NCI-H1694 treated with DMSO at 0.1 percent for 48 hours (cell line): Measurements from ENCODE around the gene CNP.

Experiments
- DNase-seq: peaks from one replicate; lab custom pipeline; 2025; lab: John Stamatoyannopoulos, UW

Gene CNP

DNA sequence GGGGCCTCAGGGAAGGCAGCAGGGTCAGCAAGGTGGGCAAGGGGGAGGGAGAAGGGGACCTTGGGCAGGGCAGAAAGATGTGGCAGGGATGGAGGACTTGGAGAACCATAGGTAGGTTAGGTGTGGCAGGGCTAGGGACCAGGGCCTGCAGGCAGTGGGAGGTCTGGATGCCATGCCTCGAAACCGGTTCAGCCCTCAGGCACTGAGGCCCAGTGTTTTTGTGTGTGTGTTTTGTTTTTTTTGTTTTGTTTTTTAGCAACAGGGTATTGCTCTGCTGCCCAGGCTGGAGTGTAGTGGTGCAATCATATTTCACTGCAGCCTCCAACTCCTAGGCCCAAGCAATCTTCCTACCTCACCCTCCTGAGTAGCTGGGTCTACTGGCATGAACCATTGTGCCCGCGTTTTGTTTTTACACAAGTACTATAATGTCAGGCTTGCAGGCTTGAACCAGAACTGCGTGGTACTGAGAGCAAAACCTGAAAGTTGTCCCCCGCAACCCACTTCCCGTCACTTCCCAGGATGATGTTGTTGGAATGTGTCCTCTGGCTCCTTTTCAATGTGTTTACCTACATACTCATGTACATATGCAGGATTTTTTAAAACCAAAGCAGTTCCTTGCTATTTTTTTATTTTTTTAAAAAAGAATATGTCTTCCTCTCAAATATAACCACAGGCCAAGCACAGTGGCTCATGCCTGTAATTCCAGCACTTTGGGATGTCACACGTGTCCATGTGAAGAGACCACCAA, 23.8 kb upstream of the CNP start:
- no peak for DNase-seq

DNA sequence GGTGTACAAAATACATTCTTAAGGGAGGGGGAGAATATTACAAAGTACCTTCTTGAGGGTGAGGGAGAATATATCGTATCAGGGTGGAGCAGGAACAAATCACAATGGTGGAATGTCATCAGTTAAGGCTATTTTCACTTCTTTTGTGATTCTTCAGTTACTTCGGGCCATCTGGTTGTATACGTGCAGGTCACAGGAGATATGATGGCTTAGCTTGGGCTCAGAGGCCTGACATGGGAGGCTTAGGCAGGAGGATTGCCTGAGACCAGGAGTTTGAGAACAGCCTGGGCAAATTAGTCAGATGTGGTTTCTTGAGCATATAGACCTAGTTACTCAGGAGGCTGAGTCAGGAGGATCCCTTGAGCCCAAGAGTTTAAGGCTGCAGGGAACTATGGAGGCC, 23.1 kb upstream of the CNP start:
- DNase-seq = no peak

DNA sequence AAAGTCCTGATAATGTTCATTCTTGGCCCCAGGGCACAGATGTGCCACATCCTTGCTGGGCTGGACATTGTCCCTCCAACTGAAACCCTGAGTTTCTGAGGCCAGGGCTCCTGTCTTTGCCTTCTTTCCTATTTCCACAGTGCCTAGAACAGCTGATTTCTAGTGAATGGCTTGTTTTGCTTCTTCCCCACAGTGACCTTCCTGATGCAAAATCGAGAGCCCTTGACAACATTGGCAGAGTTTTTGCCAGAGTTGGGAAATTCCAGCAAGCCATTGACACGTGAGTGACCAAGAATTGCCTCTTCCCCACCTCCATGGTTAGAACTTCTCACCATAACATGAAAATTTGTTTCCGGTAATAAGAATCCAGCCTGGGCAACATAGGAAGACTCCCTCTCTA, 21.7 kb upstream of the CNP start:
- no peak for DNase-seq

DNA sequence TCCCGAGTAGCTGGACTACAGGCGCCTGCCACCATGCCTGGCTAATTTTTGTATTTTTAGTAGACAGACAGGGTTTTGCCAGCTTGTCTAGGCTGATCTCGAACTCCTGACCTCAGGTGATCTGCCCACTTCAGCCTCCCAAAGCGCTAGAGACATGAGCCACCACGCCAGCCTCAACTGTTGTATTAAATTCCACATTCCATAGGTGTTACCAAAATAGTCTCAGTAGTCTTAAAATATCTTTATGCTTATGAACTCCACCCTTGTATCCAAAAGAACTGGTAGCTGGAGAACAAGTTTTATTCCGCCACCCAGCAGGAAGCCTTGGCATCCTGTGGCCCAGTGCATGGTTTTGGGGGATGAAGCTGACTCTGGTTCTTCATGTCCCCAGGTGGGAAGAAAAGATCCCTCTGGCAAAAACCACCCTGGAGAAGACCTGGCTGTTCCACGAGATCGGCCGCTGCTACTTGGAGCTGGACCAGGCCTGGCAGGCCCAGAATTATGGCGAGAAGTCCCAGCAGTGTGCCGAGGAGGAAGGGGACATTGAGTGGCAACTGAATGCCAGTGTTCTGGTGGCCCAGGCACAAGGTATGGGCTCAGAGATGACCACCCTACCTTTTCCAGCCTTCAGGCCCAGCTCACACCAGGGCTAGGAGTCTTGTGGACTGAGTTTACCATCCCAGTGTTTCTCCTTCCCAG, 17.7 kb upstream of the CNP start:
- no peak for DNase-seq

DNA sequence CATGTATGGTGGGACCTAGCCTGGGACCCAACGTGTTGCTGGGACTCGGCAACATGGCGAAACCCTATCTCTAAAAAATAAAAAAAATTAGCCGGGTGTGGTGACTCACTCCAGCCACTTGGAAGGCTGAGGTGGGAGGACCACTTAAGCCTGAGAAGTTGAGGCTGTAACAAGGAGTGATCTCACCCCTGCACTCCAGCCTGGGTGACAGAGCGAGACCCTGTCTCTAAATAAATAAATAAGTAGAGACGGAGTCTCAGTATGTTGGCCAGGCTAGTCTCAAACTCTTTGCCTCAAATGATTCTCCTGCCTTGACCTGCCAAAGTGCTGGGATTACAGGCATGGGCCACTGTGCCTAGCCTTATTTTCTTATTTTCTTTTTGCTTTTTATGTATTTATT, 10.1 kb upstream of the CNP start:
- DNase-seq = no peak

DNA sequence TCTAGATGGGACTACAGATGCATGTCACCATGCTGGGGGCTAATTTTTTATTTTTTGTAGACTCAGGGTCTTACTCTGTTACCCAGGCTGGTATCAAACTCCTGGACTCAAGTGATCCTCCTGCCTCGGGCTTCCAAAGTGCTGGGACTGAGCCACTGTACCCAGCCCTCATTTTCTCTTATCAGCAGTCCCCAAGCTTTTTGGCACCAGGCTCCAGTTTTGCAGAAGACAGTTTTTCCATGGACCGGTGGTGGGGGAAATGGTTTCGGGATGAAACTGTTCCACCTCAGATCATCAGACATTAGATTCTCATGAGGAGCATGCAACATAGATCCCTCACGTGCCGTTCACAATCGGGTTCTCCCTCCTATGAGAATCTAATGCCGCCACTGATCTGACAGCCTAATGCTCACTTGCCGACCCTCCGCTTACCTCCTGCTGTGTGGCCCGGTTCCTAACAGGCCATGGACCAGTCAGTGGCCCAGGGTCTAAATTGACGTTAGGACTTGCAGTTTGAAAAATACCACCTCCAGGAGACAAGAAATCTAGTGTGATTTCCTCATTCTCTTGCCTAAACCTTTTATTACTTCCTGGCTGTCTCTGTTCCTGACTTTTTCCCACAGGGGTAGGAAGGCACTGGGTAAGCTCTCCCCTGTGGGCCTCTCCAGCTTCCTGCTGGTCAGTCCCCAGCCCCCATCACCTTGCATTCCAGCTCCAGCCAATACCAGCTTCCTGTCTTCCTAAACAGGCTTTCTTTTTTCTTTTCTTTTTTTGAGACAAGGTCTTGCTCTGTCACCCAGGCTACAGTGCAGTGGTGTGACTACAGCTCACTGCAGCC, 9.3 kb upstream of the CNP start:
- no peak for DNase-seq

DNA sequence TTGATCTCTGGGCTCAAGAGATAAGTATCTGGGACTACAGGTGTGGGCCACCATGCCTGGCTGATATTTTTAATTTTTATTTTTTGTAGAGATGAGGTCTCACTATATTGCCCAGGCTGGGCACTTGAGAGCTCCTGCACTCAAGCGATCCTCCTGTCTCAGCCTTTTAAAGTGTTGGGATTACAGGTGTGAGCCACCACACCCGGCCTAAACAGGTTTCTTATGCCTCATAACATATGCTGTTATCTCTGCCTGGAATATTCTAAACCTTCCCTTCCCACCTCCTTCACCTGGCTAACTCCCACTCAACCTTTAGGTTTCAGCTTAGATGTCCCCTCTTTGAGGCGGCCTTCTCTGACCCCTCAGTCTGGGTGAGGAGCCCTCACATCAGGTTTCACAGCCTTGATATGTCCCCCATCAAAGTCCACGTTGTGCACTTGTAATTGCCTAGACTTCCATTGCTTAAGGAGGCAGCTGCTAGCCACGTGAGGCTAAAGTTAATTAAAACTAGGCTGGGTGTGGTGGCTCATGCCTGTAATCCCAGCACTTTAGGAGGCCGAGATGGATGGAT, 8.6 kb upstream of the CNP start:
- DNase-seq = no peak

DNA sequence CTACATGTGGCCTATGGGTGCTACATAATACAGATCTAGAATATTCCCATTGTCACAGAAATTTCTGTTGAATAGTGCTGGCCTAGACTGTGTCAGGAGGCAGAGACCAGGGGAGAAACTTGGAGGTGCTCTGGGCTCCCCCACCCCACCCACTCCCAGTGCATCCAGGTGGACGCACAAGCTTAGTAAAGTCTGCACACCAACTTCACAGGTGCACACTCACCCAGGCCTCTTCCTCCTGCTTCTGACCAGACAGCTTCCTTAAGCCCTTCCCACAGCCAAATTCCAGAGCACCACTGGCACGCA, 7.6 kb upstream of the CNP start:
- DNase-seq = no peak

DNA sequence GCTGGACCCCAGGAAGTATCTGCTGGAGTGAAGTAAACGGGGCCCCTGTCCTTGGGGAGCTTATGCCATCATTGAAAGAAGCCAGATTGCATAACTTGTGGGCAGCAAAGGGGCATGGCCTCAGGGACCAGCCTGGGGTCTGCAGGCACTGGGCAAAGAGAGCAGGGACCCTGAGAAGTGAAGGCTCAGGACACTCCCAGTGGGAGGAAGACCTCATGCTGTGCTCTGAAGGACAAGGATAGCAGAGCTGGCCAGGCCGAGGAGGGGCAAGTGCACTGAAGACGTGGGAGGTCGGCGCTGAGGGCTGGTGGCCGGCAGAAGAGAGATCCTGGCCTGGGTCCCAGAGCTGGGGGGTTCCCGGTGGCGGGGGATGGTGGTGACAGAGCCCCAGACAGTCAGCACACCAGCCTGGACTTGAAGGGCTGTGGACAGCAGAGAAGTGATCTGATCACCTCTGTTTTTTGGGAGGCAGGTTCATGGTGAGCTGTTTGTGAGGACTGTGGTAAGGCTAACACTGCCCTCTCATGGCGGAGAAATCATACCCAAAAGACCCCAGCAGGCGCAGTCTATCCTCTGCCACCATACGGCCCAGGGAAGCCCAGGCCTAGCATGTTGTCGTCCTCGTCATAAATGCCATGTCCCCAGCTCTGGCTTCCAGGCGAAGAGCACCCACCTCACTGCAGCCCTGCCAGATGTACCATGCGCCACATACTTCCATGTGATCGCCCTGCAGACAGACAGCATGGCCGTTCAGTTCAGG, 7.1 kb upstream of the CNP start:
- DNase-seq = peak; percentile 73

DNA sequence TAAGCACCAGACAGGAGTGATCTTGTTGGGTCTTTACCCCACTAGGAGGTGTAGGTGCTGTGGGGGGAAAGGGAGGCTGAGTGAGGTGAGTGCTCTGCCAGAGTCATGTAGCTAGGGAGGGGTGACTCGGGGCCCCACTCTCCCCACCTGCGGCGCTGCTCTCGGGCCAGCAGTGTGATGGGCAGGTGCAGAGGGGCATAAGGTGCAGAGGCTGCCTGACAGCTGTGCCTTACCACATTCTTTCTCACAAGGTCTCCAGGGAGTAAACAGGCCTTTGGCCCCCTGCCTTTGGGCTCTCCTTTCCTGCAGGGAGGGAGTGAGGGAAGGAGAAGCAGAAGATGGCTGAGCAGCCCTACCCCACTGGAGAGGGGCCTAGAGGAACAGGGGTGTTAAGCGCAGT, 4.5 kb upstream of the CNP start:
- no peak for DNase-seq

DNA sequence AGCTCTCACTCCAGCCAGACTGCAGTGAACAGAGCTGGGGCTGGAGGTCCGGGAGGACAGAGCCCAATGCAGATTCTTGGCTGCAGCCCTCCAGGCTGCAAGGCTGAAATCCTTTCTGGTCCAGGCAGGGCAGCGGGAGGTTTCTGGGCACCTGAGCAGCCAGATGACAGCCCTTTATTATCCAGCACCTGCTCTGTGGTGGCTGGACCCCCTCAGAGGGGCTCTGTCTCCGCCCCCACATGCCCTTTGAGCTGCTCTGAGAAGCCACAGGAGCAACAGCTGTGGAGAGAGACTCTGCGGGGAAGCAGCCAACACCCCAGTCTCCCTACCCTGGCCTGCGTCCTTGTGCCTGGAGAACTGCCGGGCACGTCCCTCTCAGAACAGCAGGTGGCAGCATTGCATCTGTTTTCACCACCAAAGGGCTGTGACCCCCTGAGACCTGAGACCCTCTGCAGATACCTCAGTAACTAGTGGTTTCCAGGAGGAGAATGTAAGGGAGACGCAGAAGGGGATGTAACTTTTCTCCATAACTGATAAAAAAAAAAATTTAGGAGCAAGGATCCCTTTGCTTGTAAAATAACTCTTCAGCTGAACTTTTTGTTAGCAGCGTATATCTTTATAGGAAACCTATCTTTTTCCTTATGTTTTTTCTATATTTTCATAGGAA, 3.7 kb upstream of the CNP start:
- peak; percentile 78 for DNase-seq

DNA sequence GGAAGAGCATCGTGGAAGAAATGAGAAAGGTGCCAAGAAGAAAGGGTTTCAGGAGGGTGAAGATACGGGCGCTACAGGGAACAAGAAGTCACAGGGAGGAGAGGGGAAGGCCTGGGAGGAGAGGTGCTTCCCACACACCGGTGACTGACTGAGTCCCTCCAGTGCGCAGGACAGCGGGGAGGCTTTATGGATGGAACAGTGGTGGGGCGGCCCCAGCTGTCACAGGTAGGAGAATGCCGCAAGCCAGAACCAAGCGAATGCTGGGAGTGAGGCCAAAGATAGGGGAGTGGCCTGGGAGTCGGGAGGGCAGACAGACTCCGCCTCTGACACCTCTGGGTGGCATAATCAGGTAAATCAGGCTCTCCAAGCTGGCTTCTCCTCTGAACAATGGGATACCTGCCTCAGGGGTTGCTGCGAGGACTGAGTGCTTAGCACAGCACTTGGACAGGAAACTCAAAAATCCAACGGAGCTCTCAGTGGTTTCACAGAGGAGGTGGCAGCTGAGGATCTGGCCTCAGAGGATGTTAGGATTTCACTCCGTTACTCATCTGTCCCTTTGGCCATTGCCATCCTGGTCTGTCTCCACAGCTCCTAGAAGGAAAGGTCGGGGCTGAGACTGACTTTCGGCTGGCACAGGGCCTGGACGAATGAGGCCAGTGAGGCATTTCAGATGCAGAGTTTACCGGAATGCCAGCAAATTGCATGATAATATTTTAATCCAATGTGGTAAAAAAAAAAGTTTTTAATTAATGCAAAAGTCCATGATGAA, 717 bp upstream of the CNP start:
- peak; percentile 46 for DNase-seq

DNA sequence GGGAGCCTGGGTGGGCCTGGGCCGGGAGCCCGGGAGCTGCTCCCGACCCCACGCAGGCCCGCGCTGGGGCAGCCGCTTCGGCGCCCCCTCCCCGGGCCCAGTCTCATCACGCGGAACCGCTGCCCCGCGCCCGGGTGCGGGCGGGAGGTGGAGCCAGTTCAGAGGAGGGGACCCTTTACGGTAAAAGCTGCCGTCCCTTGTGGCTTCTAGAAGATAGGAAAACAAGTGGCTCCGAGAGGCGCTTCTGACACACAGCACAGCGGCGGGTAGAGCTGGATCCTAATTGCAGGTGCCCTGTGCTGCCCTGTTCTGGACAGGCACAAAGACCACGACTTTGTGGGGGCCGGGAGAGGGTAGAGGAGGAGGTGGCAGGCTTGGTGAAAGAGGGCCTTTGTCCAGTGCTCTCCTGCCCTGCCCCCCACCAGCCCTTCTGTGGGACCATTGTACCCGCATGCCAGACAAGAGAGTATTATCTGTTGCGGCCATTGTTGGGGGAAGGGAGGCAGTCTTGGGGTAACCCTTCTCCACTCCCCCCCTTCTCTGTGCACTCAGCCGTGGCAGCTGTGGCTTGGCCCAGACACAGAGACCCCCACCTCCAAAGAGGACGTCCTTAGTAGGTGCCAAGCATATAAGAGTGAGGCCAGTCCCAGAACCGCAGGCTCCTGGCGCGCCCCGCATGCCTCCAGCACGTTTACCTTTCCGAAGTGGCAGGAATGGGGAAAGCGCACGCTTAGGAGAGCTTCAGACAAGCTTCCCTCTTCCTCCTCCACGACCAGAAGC, 736 bp downstream of the CNP start:
- no peak for DNase-seq

DNA sequence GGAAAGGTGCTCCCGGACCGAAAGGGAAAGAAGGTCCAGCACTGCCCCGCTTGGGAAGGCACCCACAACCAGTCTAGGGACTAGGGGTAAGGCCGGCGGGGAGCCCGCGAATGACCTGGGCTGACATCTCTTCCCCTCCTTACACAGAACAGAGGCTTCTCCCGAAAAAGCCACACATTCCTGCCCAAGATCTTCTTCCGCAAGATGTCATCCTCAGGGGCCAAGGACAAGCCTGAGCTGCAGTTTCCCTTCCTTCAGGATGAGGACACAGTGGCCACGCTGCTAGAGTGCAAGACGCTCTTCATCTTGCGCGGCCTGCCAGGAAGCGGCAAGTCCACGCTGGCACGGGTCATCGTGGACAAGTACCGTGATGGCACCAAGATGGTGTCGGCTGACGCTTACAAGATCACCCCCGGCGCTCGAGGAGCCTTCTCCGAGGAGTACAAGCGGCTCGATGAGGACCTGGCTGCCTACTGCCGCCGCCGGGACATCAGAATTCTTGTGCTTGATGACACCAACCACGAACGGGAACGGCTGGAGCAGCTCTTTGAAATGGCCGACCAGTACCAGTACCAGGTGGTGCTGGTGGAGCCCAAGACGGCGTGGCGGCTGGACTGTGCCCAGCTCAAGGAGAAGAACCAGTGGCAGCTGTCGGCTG, 1.5 kb downstream of the CNP start:
- DNase-seq = no peak

DNA sequence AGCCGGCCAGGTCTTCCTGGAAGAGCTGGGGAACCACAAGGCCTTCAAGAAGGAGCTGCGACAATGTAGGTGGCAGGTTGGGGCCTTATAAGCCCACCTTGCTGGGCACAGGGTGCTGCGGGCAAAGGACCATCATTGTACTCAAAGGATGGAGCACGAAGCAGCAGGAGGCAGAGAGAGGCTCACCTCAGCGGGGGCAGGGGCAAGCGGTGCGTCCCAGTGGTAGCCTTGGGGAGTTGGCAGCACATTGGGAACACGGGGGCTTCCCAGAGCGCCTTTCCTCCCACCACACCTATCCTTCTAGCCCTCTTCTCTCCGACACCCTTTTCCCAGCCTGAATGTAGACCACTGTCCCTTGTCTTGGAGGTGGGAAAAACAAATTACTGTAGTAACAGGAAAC, 2.1 kb downstream of the CNP start:
- DNase-seq = no peak

DNA sequence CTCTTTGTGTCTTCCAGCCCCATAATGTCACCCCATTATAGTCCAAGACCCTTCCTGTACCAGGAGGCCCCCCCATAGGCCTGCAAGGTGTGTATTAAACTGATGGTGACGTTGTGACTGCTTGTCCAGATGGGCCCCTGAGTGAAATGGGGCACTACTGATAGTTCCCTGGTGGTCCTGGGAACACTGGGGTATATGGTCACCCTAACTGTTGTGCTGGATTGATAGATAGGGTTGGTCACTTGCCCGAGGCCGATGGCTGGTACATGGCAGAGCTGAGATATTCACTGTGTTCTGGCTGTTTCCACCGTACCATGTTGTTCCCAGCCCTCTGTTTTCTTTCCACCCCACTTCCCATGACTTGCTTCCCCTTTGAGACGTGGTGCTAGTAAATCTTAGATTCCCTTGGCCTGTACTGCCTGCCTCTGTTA, 4.3 kb downstream of the CNP start:
- no peak for DNase-seq

DNA sequence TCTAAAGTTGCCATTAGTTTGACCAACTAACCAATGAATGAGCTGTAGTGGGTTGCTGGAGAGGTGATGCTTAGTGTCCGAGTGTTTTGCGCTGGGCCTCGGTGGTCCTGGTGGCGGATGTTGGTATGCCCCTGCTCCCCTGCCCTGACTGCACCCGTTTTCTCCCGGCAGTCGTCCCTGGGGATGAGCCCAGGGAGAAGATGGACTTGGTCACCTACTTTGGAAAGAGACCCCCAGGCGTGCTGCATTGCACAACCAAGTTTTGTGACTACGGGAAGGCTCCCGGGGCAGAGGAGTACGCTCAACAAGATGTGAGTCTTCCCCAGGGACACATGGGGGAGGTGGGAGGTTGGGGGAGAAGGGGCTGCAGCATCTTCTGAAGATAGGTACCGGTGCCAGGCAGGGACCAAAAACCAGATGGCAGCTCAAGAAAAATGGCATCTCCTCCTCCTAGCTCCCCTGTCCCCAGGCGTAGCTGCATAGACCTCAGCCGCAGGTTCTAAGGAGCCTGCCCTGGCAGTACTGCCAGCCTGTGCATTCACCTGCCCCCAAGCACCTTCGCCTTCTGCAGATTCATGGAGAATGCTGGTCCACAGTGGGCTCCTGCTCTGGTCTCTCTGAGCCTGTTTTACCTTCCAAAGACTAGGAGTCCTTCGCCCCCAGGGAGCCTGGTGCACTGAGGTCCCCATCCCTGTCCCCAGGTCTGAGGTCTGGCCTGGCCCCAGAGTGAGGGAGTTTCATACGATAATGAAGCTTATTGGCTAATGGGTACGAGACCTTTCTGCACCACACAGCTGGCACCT, 5.3 kb downstream of the CNP start:
- DNase-seq = no peak

DNA sequence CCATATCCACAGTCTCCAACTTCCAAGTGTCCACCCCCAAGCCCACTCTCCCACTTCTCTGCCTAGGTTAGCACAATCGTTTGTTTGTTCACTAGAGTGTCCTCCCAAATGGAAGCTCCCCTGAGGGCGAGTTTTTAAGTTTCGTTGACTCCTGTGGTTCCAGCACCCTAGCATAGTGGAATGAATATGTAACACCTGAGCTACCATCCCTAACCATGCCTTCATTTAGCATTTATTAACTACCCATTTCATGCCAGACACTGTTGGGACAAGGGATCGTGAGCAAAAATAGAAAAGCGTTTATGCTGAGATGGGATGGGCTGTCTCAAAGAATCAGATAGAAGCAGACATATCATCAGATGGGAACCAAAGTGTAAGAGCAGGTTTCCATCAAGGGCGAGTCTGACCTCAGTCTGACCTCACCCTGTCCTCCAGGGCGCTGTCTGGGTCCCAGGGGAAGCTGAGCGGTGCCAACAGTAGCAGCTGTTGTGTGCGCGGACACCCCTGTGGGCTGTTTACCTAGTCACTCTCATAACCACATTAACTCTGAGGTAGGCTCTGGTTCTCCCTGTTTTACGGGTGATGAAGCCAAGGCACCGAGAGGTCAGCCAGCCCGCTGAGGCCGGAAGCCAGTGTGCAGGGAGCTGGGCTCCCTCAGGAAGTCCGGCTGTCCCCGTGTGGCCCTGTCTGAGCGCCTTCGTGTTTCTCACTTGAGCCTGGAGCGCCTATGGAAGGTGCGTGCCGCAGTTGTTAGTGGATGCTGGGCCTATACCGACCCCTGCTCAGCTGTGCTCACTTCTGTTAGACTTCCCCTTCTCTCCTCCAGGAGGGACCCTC, 6.2 kb downstream of the CNP start:
- no peak for DNase-seq
